Loucy (cell line): Measurements from ENCODE around the gene SLC36A2.

Experiments used
- EZH2phosphoT487 ChIP-seq: fragments of 200-600 bp; IDR thresholded peaks from 2 replicates; pipeline ENCODE4 v1.6.1; 2018; ENCODE audit warnings: antibody characterized with exemption, mild to moderate bottlenecking, moderate library complexity, borderline replicate concordance
- TF ChIP-seq, protein P1 (sequence below): fragments of 200-600 bp; sonication (generic); conservative IDR thresholded peaks from 2 replicates; pipeline ENCODE4 v1.5.1; 2014; ENCODE audit warnings: mild to moderate bottlenecking, antibody characterized with exemption, low read length

DNA sequence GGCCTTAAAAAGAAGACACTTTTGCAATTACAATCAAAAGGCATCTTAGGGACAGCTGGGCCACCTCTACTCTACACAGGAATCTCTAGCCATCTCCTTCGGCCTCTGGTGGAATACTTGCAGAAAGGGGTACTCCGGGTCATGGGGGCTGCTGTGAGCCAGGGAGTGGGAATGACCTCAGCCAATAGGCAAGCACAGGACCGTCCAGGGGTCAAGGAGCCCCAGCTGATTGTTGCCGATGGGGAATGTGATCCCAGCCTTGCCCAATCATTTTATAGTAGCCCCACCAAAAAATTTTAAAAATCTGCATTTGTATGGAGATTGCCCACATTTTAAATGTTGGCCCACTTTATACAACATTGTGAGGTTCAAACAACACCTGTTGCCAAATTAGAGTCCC lies 26.9 kb downstream of the SLC36A2 start:
- TF ChIP-seq, protein P1, sequence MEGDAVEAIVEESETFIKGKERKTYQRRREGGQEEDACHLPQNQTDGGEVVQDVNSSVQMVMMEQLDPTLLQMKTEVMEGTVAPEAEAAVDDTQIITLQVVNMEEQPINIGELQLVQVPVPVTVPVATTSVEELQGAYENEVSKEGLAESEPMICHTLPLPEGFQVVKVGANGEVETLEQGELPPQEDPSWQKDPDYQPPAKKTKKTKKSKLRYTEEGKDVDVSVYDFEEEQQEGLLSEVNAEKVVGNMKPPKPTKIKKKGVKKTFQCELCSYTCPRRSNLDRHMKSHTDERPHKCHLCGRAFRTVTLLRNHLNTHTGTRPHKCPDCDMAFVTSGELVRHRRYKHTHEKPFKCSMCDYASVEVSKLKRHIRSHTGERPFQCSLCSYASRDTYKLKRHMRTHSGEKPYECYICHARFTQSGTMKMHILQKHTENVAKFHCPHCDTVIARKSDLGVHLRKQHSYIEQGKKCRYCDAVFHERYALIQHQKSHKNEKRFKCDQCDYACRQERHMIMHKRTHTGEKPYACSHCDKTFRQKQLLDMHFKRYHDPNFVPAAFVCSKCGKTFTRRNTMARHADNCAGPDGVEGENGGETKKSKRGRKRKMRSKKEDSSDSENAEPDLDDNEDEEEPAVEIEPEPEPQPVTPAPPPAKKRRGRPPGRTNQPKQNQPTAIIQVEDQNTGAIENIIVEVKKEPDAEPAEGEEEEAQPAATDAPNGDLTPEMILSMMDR = no peak
- no peak for TF ChIP-seq EZH2phosphoT487
